Activated CD8-positive, alpha-beta memory T cell treated with anti-CD3 and anti-CD28 coated beads, Interleukin-2, amount 50 U/mL, for 24 hours (primary cell): Measurements from ENCODE around the gene CFHR5.
"Not testable (repeated sequence)": the region's sequence is repeated elsewhere in the genome, so short reads cannot be mapped to it uniquely, and the experiment has no call there.

Experiments used
- DNase-seq: peaks from one replicate; pipeline ENCODE4 v3.0.0-alpha.2; 2020; ENCODE audit errors: extremely low read depth

CFHR5 gene

GRCh38 chr1:197021716-197022115 is 44.4 kb downstream of the CFHR5 start:
- DNase-seq, result no peak

GRCh38 chr1:197024460-197024859 is 47.1 kb downstream of the CFHR5 start:
- DNase-seq, result no peak

- no peak for DNase-seq
These were observed 50.0 kb downstream of the CFHR5 start for GRCh38 chr1:197027359-197027758.

- DNase-seq, result no peak
These were observed 52.4 kb downstream of the CFHR5 start for GRCh38 chr1:197029749-197030148.

GRCh38 chr1:197034631-197035339 is 57.4 kb downstream of the CFHR5 start:
- not testable (repeated sequence) for DNase-seq

- DNase-seq, result no peak
These were observed 59.5 kb downstream of the CFHR5 start for GRCh38 chr1:197036861-197037260.

GRCh38 chr1:197041486-197042353 is 64.4 kb downstream of the CFHR5 start:
- DNase-seq, result no peak

- DNase-seq, result no peak
These were observed 65.5 kb downstream of the CFHR5 start for GRCh38 chr1:197042676-197043341.

- DNase-seq, result no peak
These were observed 71.7 kb downstream of the CFHR5 start for GRCh38 chr1:197049100-197049499.
